GM23338 (cell line): ENCODE measurements around the gene TRIP4. TPM values are rescaled to one million over a fixed set of nuclear protein-coding genes. Genes with fewer than 3 reads are reported as not detected.

ENCODE experiments used
- ATAC-seq: fragments of 200-7000 bp; cut with Tn5 transposase; 3 replicates; pipeline ENCODE4 v1.9.1; 2020
- DNase-seq: peaks from one replicate; pipeline ENCODE4 v3.0.0-alpha.2; 2015; ENCODE audit warnings: low spot score
- H2AFZ ChIP-seq: fragments of 200-600 bp; sonication (generic); 2 replicates; pipeline ENCODE4 v1.8.0; 2016; ENCODE audit warnings: antibody characterized with exemption, mild to moderate bottlenecking, moderate library complexity
- H3F3A ChIP-seq: fragments of 200-600 bp; sonication (generic); replicated peaks from 2 replicates; pipeline ENCODE4 v1.8.0; 2017; ENCODE audit warnings: antibody characterized with exemption, mixed run types, low read depth
- H3K27ac ChIP-seq: fragments of 200-600 bp; sonication (generic); 2 replicates; pipeline ENCODE4 v1.6.1; 2016; ENCODE audit warnings: low read depth
- H3K27me3 ChIP-seq: fragments of 200-600 bp; sonication (generic); 2 replicates; pipeline ENCODE4 v1.8.0; 2016; ENCODE audit warnings: mild to moderate bottlenecking, mixed run types, moderate library complexity; ENCODE audit not compliant: insufficient read depth
- H3K36me3 ChIP-seq: fragments of 200-600 bp; sonication (generic); 2 replicates; pipeline ENCODE4 v1.8.0; 2016; ENCODE audit warnings: mild to moderate bottlenecking; ENCODE audit not compliant: insufficient read depth
- H3K4me1 ChIP-seq: fragments of 200-600 bp; sonication (generic); 2 replicates; pipeline ENCODE4 v1.8.0; 2016; ENCODE audit warnings: mild to moderate bottlenecking, moderate library complexity; ENCODE audit not compliant: insufficient read depth
- H3K4me2 ChIP-seq: fragments of 200-600 bp; sonication (generic); 2 replicates; pipeline ENCODE4 v1.7.1; 2017; ENCODE audit warnings: mixed run types
- H3K4me3 ChIP-seq: fragments of 200-600 bp; sonication (generic); 2 replicates; pipeline ENCODE4 v1.6.1; 2016; ENCODE audit warnings: mixed run types
- H3K79me2 ChIP-seq: fragments of 200-600 bp; sonication (generic); replicated peaks from 2 replicates; pipeline ENCODE4 v1.8.0; 2017; ENCODE audit warnings: mild to moderate bottlenecking; ENCODE audit not compliant: insufficient read depth
- H3K9me2 ChIP-seq: fragments of 200-600 bp; sonication (generic); 2 replicates; pipeline ENCODE4 v1.8.0; 2017; ENCODE audit not compliant: insufficient read depth
- H4K20me1 ChIP-seq: fragments of 200-600 bp; sonication (generic); replicated peaks from 2 replicates; pipeline ENCODE4 v1.8.0; 2017; ENCODE audit warnings: mild to moderate bottlenecking; ENCODE audit not compliant: insufficient read depth
- H3K27ac Mint-ChIP-seq: 2 replicates; pipeline ENCODE4 v1.8.0; 2020; ENCODE audit warnings: inconsistent platforms, mild to moderate bottlenecking, moderate library complexity, mixed read lengths
- H3K27me3 Mint-ChIP-seq: 3 replicates; pipeline ENCODE4 v1.8.0; 2022; ENCODE audit warnings: low read depth, mild to moderate bottlenecking, moderate library complexity, mixed read lengths, inconsistent platforms; ENCODE audit not compliant: insufficient read depth, poor library complexity
- H3K36me3 Mint-ChIP-seq: 3 replicates; pipeline ENCODE4 v1.8.0; 2021; ENCODE audit warnings: low read depth, mild to moderate bottlenecking, inconsistent platforms, moderate library complexity, mixed read lengths
- H3K4me1 Mint-ChIP-seq: 3 replicates; pipeline ENCODE4 v1.8.0; 2020; ENCODE audit warnings: mild to moderate bottlenecking, inconsistent platforms, mixed read lengths
- H3K4me3 Mint-ChIP-seq: 3 replicates; pipeline ENCODE4 v1.8.0; 2021; ENCODE audit warnings: moderate library complexity, mild to moderate bottlenecking, inconsistent platforms, mixed read lengths
- H3K9me3 Mint-ChIP-seq: 3 replicates; pipeline ENCODE4 v1.8.0; 2020; ENCODE audit warnings: moderate library complexity, mild to moderate bottlenecking, inconsistent platforms, mixed read lengths
- CREB1 ChIP-seq: fragments of 250-450 bp; sonication (Bioruptor Pico); IDR thresholded peaks from 2 replicates; pipeline ENCODE4 v1.5.0; 2020; ENCODE audit warnings: low read depth, mild to moderate bottlenecking, moderate library complexity
- EZH2 ChIP-seq: fragments of 200-600 bp; sonication (generic); IDR thresholded peaks from one replicate; pipeline ENCODE4 v1.8.0; 2017; ENCODE audit warnings: antibody characterized with exemption, mild to moderate bottlenecking, low read depth; ENCODE audit not compliant: unreplicated experiment
- EZH2phosphoT487 ChIP-seq: fragments of 200-600 bp; sonication (generic); IDR thresholded peaks from one replicate; pipeline ENCODE4 v1.8.1; 2018; ENCODE audit warnings: antibody characterized with exemption; ENCODE audit not compliant: unreplicated experiment
- JUNB ChIP-seq: IDR thresholded peaks from one replicate; pipeline ENCODE4 v1.6.1; 2016; ENCODE audit warnings: antibody characterized with exemption; ENCODE audit not compliant: unreplicated experiment
- NANOG ChIP-seq: IDR thresholded peaks from 2 replicates; pipeline ENCODE4 v1.6.1; 2016; ENCODE audit warnings: antibody characterized with exemption, borderline replicate concordance
- POLR2AphosphoS5 ChIP-seq: IDR thresholded peaks from 2 replicates; pipeline ENCODE4 v1.6.1; 2016; ENCODE audit warnings: antibody characterized with exemption, low read depth
- STAT1 ChIP-seq: IDR thresholded peaks from one replicate; pipeline ENCODE4 v1.6.1; 2016; ENCODE audit warnings: antibody characterized with exemption; ENCODE audit not compliant: unreplicated experiment
- ZNF114 ChIP-seq: fragments of 250-450 bp; sonication (Bioruptor Pico); IDR thresholded peaks from 2 replicates; pipeline ENCODE4 v1.5.0; 2020; ENCODE audit warnings: mild to moderate bottlenecking, moderate library complexity
- ZNF331 ChIP-seq: fragments of 250-450 bp; sonication (Bioruptor Pico); IDR thresholded peaks from 2 replicates; pipeline ENCODE4 v1.5.0; 2020; ENCODE audit warnings: low read depth, mild to moderate bottlenecking, moderate library complexity
- polyA plus RNA-seq: library from polyadenylated mRNA; unstranded; fragments of >200 nt; fragmentation: Nextera tagmentation; extraction: Ambion mirVana; gene quantifications from 2 replicates; pipeline ENCODE4 v1.2.1, GENCODE V29; 2016
- total RNA-seq: library from RNA; depleted of rRNA; stranded (reverse); fragments of >200 nt; shearing (Covaris generic); gene quantifications from 2 replicates; pipeline ENCODE4 v1.2.3, GENCODE V29; 2014
- TF ChIP-seq, protein P1 (sequence below): IDR thresholded peaks from one replicate; pipeline ENCODE4 v1.6.1; 2018; ENCODE audit warnings: antibody characterized with exemption; ENCODE audit not compliant: unreplicated experiment
- TF ChIP-seq, protein P2 (sequence below), 2 experiments: fragments of 200-600 bp in 1 of 2; sonication (generic) in 1 of 2; conservative IDR thresholded peaks; 2 replicates each; pipeline versions ENCODE4 v1.5.1 to v1.6.1; 2016 to 2017; ENCODE audit warnings: antibody characterized with exemption in 2 of 2, low read depth in 2 of 2, mild to moderate bottlenecking in 2 of 2, moderate library complexity in 1 of 2
- TF ChIP-seq, protein P3 (sequence below): IDR thresholded peaks from 2 replicates; pipeline ENCODE4 v1.6.1; 2016; ENCODE audit warnings: antibody characterized with exemption

The TRIP4 gene
- total and polyA plus RNA-seq, 2 experiments from 2014 or later: 10.3 to 16.0 TPM

DNA sequence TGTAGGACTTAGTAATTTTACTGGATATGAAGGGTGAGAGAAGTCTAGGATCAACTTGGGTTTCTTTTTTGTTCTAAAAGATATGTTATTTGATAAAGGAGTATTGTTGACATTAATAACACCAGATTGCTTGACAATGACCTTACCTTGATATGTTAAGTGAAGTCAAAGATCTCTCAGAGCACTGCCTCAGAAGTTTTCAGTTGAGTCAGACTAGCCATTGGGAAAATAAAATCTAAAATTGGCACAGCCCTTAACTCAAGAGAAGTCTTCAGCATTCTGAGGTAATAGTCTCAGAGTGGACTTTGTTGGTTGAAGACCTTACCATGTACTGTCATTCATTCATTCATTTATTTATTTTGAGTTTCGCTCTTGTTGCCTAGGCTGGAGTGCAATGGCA, 50.3 kb downstream of the TRIP4 start (continued):
- no peak for TF ChIP-seq EZH2phosphoT487
- TF ChIP-seq ZNF114: no peak
- TF ChIP-seq, protein P1, sequence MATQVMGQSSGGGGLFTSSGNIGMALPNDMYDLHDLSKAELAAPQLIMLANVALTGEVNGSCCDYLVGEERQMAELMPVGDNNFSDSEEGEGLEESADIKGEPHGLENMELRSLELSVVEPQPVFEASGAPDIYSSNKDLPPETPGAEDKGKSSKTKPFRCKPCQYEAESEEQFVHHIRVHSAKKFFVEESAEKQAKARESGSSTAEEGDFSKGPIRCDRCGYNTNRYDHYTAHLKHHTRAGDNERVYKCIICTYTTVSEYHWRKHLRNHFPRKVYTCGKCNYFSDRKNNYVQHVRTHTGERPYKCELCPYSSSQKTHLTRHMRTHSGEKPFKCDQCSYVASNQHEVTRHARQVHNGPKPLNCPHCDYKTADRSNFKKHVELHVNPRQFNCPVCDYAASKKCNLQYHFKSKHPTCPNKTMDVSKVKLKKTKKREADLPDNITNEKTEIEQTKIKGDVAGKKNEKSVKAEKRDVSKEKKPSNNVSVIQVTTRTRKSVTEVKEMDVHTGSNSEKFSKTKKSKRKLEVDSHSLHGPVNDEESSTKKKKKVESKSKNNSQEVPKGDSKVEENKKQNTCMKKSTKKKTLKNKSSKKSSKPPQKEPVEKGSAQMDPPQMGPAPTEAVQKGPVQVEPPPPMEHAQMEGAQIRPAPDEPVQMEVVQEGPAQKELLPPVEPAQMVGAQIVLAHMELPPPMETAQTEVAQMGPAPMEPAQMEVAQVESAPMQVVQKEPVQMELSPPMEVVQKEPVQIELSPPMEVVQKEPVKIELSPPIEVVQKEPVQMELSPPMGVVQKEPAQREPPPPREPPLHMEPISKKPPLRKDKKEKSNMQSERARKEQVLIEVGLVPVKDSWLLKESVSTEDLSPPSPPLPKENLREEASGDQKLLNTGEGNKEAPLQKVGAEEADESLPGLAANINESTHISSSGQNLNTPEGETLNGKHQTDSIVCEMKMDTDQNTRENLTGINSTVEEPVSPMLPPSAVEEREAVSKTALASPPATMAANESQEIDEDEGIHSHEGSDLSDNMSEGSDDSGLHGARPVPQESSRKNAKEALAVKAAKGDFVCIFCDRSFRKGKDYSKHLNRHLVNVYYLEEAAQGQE: no peak
- no peak for TF ChIP-seq NANOG
- no peak for TF ChIP-seq EZH2
- TF ChIP-seq, protein P2, sequence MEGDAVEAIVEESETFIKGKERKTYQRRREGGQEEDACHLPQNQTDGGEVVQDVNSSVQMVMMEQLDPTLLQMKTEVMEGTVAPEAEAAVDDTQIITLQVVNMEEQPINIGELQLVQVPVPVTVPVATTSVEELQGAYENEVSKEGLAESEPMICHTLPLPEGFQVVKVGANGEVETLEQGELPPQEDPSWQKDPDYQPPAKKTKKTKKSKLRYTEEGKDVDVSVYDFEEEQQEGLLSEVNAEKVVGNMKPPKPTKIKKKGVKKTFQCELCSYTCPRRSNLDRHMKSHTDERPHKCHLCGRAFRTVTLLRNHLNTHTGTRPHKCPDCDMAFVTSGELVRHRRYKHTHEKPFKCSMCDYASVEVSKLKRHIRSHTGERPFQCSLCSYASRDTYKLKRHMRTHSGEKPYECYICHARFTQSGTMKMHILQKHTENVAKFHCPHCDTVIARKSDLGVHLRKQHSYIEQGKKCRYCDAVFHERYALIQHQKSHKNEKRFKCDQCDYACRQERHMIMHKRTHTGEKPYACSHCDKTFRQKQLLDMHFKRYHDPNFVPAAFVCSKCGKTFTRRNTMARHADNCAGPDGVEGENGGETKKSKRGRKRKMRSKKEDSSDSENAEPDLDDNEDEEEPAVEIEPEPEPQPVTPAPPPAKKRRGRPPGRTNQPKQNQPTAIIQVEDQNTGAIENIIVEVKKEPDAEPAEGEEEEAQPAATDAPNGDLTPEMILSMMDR (conservative IDR thresholded peaks at IDR 0.05; ENCODE audit: low read depth in 2 of 2): no peak
- no peak for TF ChIP-seq ZNF331 (CRISPR knock-in tag)
- TF ChIP-seq CREB1 (CRISPR knock-in tag): no peak
- no peak for TF ChIP-seq STAT1
- TF ChIP-seq, protein P3, sequence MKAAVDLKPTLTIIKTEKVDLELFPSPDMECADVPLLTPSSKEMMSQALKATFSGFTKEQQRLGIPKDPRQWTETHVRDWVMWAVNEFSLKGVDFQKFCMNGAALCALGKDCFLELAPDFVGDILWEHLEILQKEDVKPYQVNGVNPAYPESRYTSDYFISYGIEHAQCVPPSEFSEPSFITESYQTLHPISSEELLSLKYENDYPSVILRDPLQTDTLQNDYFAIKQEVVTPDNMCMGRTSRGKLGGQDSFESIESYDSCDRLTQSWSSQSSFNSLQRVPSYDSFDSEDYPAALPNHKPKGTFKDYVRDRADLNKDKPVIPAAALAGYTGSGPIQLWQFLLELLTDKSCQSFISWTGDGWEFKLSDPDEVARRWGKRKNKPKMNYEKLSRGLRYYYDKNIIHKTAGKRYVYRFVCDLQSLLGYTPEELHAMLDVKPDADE: no peak
- no peak for TF ChIP-seq JUNB
- TF ChIP-seq POLR2AphosphoS5: no peak

DNA sequence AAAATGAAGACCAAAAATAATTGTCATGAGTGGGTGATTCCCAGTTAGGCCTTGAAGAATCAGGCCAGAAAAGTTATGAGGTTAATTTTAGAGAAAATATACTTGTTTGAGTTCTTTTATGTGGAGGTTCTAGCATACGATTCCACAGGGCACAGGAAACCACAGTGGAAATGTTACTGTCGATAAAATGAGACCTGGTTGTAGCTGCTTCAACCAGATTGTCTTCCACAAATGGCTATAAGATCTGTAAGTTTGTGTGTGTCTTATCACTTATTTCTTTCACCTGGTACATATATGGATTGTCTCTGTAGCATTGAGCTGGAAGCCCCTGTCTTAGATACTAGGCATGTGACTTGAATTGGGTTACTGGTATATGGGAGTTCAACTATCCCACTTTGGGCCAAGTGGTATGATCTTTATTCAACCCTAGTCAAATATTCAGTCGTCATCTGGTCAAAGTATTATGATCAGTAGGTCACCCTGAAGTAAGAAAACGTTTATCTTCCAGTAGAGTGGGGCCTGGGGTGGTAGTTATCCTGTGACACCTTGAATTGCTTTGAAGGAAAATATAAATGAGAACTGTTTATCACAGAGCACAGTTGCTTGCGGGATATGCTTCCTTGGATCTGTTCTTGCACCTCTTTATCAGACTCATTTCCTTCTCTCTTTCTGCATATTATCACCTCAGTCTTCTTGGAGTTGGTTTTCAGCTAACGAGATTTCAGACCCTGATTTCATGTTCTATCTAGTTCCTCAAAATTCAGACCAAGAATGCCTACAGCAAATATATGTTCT, 51.2 kb downstream of the TRIP4 start:
- no peak overlapping the region for H2AFZ ChIP-seq
- peaks cover 3% of the 10 kb centered on the region; the same call in 1 of the 2 replicates for H4K20me1 ChIP-seq
- Mint-ChIP-seq H3K27ac (no peak overlapping the region), H3K4me3 (no peak overlapping the region), H3K27me3 (peaks cover 6% of the 10 kb centered on the region), H3K4me1 (no peaks in the 10 kb centered on the region), H3K9me3 (no peaks in the 10 kb centered on the region), H3K36me3 (no peaks in the 10 kb centered on the region; the same call in 2 of the 3 replicates)
- DNase-seq: no peak
- no peaks in the 10 kb centered on the region for H3K27me3 ChIP-seq
- no peak for ATAC-seq
- H3K27ac ChIP-seq: no peak overlapping the region
- no peaks in the 10 kb centered on the region for H3K9me2 ChIP-seq
- no peak overlapping the region for H3K4me3 ChIP-seq
- no peaks in the 10 kb centered on the region for H3K79me2 ChIP-seq
- no peaks in the 10 kb centered on the region for H3K36me3 ChIP-seq
- no peak overlapping the region for H3K4me2 ChIP-seq
- H3K4me1 ChIP-seq: no peaks in the 10 kb centered on the region
- no peaks in the 10 kb centered on the region for H3F3A ChIP-seq
- TF ChIP-seq, protein P3: no peak
- no peak for TF ChIP-seq POLR2AphosphoS5
- no peak for TF ChIP-seq EZH2phosphoT487
- TF ChIP-seq ZNF331 (CRISPR knock-in tag): no peak
- TF ChIP-seq ZNF114: no peak
- no peak for TF ChIP-seq NANOG
- TF ChIP-seq JUNB: no peak
- TF ChIP-seq STAT1: no peak
- TF ChIP-seq, protein P2 (conservative IDR thresholded peaks at IDR 0.05; ENCODE audit: low read depth in 2 of 2): no peak
